T follicular helper cell (primary cell): ENCODE measurements around the gene ZSWIM9.

Source experiments
- DNase-seq: peaks from one replicate; pipeline ENCODE4 v3.0.0-alpha.2; 2020; ENCODE audit warnings: low read depth

Gene ZSWIM9

GRCh38 chr19:48174445-48175030, 4.1 kb downstream of the ZSWIM9 start:
- no peak for DNase-seq

- no peak for DNase-seq
These were observed 5.1 kb downstream of the ZSWIM9 start for GRCh38 chr19:48175578-48175977.

- DNase-seq, result no peak
These were observed 5.7 kb downstream of the ZSWIM9 start for GRCh38 chr19:48176226-48176625.

GRCh38 chr19:48181505-48181904, 11.0 kb downstream of the ZSWIM9 start:
- no peak for DNase-seq

GRCh38 chr19:48182434-48182833, 12.0 kb downstream of the ZSWIM9 start:
- DNase-seq, result no peak

GRCh38 chr19:48183356-48183755, 12.9 kb downstream of the ZSWIM9 start:
- no peak for DNase-seq

- DNase-seq, result no peak
These were observed 15.5 kb downstream of the ZSWIM9 start for GRCh38 chr19:48186015-48186414.

- DNase-seq, result no peak
These were observed 16.1 kb downstream of the ZSWIM9 start for GRCh38 chr19:48186541-48186991.

GRCh38 chr19:48190288-48190884, 19.9 kb downstream of the ZSWIM9 start:
- DNase-seq, result peak; percentile 67

- DNase-seq, result no peak
These were observed 20.4 kb downstream of the ZSWIM9 start for GRCh38 chr19:48190885-48191284.

GRCh38 chr19:48192750-48193149, 22.3 kb downstream of the ZSWIM9 start:
- no peak for DNase-seq

GRCh38 chr19:48194041-48194843, 23.8 kb downstream of the ZSWIM9 start:
- no peak for DNase-seq

- no peak for DNase-seq
These were observed 24.7 kb downstream of the ZSWIM9 start for GRCh38 chr19:48194844-48195830.

- DNase-seq, result no peak
These were observed 25.9 kb downstream of the ZSWIM9 start for GRCh38 chr19:48196321-48196763.

- no peak for DNase-seq
These were observed 26.6 kb downstream of the ZSWIM9 start for GRCh38 chr19:48196933-48197665.

- no peak for DNase-seq
These were observed 32.8 kb downstream of the ZSWIM9 start for GRCh38 chr19:48203222-48203793.

- peak; percentile 83 for DNase-seq
These were observed 33.5 kb downstream of the ZSWIM9 start for GRCh38 chr19:48203794-48204628.

GRCh38 chr19:48206397-48207093, 36.1 kb downstream of the ZSWIM9 start:
- DNase-seq, result no peak

- no peak for DNase-seq
These were observed 39.5 kb downstream of the ZSWIM9 start for GRCh38 chr19:48210005-48210404.
